Measurements from ENCODE around the gene CCDC50.

The CCDC50 gene

DNA sequence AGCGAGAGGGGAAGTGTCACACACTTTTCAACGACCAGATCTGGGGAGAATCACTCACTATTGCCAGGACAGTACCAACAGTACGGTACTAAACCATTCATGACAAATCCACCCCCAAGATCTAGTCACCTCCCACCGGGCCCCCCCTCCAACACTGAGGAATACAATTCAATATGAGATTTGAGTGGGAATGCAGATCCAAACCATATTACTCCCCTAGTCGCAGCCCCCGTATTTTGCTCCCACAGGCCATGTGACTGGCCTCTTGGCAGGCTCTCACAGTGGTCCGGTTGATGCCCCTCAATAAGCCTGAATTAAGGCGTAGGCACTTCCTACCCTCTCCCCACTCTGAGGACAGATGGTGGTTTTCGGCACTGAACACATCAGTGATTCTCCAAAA is 86.4 kb downstream of the CCDC50 start:
- Histone ChIP-seq H3K9ac (no peak overlapping the region), H3K4me3 (IDR thresholded peaks at IDR 0.05; ENCODE audit: insufficient read depth, low read depth, low read length) (no peak overlapping the region), H3K79me2 (ENCODE audit: insufficient read depth, low read depth) (no peaks in the 10 kb centered on the region), H2AFZ (ENCODE audit: low read depth) (no peak overlapping the region), H3K36me3 (ENCODE audit: insufficient read depth) (no peaks in the 10 kb centered on the region), H3K27ac (no peak overlapping the region), H4K20me1 (ENCODE audit: insufficient read depth) (no peaks in the 10 kb centered on the region), H3K4me1 (ENCODE audit: low read depth, poor library complexity, severe bottlenecking) (no peaks in the 10 kb centered on the region), H3K27me3 (ENCODE audit: insufficient read depth, low read depth) (no peaks in the 10 kb centered on the region), H3K4me2 (no peak overlapping the region)
- TF ChIP-seq, protein P1, sequence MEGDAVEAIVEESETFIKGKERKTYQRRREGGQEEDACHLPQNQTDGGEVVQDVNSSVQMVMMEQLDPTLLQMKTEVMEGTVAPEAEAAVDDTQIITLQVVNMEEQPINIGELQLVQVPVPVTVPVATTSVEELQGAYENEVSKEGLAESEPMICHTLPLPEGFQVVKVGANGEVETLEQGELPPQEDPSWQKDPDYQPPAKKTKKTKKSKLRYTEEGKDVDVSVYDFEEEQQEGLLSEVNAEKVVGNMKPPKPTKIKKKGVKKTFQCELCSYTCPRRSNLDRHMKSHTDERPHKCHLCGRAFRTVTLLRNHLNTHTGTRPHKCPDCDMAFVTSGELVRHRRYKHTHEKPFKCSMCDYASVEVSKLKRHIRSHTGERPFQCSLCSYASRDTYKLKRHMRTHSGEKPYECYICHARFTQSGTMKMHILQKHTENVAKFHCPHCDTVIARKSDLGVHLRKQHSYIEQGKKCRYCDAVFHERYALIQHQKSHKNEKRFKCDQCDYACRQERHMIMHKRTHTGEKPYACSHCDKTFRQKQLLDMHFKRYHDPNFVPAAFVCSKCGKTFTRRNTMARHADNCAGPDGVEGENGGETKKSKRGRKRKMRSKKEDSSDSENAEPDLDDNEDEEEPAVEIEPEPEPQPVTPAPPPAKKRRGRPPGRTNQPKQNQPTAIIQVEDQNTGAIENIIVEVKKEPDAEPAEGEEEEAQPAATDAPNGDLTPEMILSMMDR (conservative IDR thresholded peaks at IDR 0.05; ENCODE audit: low read depth, low read length) = no peak

DNA sequence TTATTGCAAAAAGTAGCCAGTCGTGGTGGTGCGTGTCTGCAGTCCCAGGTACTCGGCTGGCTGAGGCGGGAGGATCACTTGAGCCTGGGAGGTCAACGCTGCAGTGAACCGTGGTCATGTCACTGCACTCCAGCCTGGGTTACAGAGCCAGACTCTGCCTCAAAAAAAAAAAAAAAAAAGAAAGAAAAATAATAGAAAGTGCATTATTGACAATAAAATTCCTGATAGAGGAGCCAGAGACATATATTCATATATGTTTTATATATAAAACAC is 88.2 kb downstream of the CCDC50 start:
- H3K4me1 ChIP-seq (ENCODE audit: low read depth, poor library complexity, severe bottlenecking) = no peaks in the 10 kb centered on the region
- H3K4me3 ChIP-seq (IDR thresholded peaks at IDR 0.05; ENCODE audit: insufficient read depth, low read depth, low read length) = no peak overlapping the region
- no peak overlapping the region for H3K4me2 ChIP-seq
- TF ChIP-seq, protein P1 (conservative IDR thresholded peaks at IDR 0.05; ENCODE audit: low read depth, low read length) = no peak
- H3K36me3 ChIP-seq (ENCODE audit: insufficient read depth) = no peaks in the 10 kb centered on the region
- no peak overlapping the region for H3K27ac ChIP-seq
- no peaks in the 10 kb centered on the region for H3K79me2 ChIP-seq (ENCODE audit: insufficient read depth, low read depth)
- no peaks in the 10 kb centered on the region for H4K20me1 ChIP-seq (ENCODE audit: insufficient read depth)
- H2AFZ ChIP-seq (ENCODE audit: low read depth) = no peak overlapping the region
- H3K27me3 ChIP-seq (ENCODE audit: insufficient read depth, low read depth) = no peaks in the 10 kb centered on the region
- H3K9ac ChIP-seq = no peak overlapping the region

DNA sequence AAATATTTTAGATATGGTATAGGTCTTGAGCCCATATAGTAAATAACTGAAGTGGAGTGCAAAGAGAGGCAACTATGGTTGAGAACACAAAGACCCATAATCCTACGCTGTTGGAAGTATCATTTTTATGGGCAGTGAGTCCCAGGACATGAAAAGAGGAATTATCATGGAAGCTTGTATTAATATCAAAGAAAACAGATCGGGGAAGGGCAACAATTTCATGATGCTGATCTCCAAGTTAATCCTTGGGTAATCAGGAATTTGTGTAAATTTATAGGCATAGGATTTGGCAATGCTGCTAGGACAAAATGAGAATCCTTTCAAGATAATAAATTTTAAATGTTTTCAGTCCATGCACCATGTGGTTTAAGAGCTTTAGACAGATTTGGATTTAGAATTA is 91.6 kb downstream of the CCDC50 start:
- Histone ChIP-seq H3K27ac (no peak overlapping the region), H3K36me3 (ENCODE audit: insufficient read depth) (no peaks in the 10 kb centered on the region), H4K20me1 (ENCODE audit: insufficient read depth) (no peaks in the 10 kb centered on the region), H2AFZ (ENCODE audit: low read depth) (no peak overlapping the region), H3K9ac (no peak overlapping the region), H3K4me3 (IDR thresholded peaks at IDR 0.05; ENCODE audit: insufficient read depth, low read depth, low read length) (no peak overlapping the region), H3K27me3 (ENCODE audit: insufficient read depth, low read depth) (no peaks in the 10 kb centered on the region), H3K4me1 (ENCODE audit: low read depth, poor library complexity, severe bottlenecking) (no peaks in the 10 kb centered on the region), H3K4me2 (no peak overlapping the region), H3K79me2 (ENCODE audit: insufficient read depth, low read depth) (no peaks in the 10 kb centered on the region)
- TF ChIP-seq, protein P1 (conservative IDR thresholded peaks at IDR 0.05; ENCODE audit: low read depth, low read length) = no peak

DNA sequence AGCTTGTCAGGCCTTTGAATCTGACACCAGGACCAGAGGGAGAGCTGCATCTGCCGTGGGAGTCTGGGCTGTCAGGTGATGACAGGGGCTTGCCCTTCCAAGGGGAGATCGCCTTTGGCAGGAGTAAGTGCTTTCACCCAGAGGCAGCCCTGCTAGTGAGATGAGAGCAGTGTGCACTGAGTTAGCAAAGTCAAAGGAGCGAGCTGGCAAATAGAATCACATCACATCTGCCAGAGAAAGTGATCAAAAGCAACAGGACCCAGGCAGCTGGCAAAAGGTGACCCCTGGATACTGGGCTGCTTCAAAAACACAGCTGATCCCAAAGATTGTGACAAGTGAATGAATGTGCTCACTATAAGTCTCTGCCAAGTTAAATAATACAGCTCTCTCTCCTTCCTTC is 95.7 kb downstream of the CCDC50 start:
- Histone ChIP-seq H2AFZ (ENCODE audit: low read depth) (no peak overlapping the region), H3K4me2 (no peak overlapping the region), H3K9ac (no peak overlapping the region), H3K27ac (no peak overlapping the region), H3K27me3 (ENCODE audit: insufficient read depth, low read depth) (no peaks in the 10 kb centered on the region), H3K79me2 (ENCODE audit: insufficient read depth, low read depth) (no peaks in the 10 kb centered on the region), H3K4me1 (ENCODE audit: low read depth, poor library complexity, severe bottlenecking) (no peaks in the 10 kb centered on the region), H3K36me3 (ENCODE audit: insufficient read depth) (no peaks in the 10 kb centered on the region), H4K20me1 (ENCODE audit: insufficient read depth) (no peaks in the 10 kb centered on the region; the same call in 1 of the 2 replicates), H3K4me3 (IDR thresholded peaks at IDR 0.05; ENCODE audit: insufficient read depth, low read depth, low read length) (no peak overlapping the region)
- TF ChIP-seq, protein P1 (conservative IDR thresholded peaks at IDR 0.05; ENCODE audit: low read depth, low read length) = no peak

DNA sequence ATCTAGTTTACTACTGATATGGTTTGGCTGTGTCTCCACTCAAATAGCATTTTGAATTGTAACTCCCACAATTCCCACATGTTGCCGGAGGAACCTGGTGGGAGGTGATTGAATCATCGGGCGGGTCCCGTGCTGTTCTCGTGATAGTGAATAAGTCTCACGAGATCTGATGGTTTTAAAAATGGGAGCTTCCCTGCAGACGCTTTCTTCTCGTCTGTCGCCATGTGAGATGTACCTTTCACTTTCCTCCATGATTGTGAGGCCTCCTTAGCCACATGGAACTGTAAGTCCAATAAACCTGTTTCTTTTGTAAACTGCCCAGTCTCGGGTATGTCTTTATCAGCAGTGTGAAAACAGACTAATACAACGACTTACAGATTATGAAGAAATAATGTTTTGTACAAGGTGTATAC is 96.1 kb downstream of the CCDC50 start:
- TF ChIP-seq, protein P1 (conservative IDR thresholded peaks at IDR 0.05; ENCODE audit: low read depth, low read length) = no peak
- H3K4me1 ChIP-seq (ENCODE audit: low read depth, poor library complexity, severe bottlenecking) = no peaks in the 10 kb centered on the region
- H3K36me3 ChIP-seq (ENCODE audit: insufficient read depth) = no peaks in the 10 kb centered on the region
- no peak overlapping the region for H3K4me2 ChIP-seq
- no peak overlapping the region for H2AFZ ChIP-seq (ENCODE audit: low read depth)
- H3K27ac ChIP-seq = no peak overlapping the region
- no peak overlapping the region for H3K4me3 ChIP-seq (IDR thresholded peaks at IDR 0.05; ENCODE audit: insufficient read depth, low read depth, low read length)
- H3K9ac ChIP-seq = no peak overlapping the region
- H4K20me1 ChIP-seq (ENCODE audit: insufficient read depth) = no peaks in the 10 kb centered on the region; the same call in 1 of the 2 replicates
- H3K27me3 ChIP-seq (ENCODE audit: insufficient read depth, low read depth) = no peaks in the 10 kb centered on the region
- H3K79me2 ChIP-seq (ENCODE audit: insufficient read depth, low read depth) = no peaks in the 10 kb centered on the region
